Endothelial cell of umbilical vein (primary cell): ENCODE measurements around the gene STAC3. TPM values are rescaled to one million over a fixed set of nuclear protein-coding genes. Genes with fewer than 3 reads are reported as not detected.

ENCODE experiments used
- BruUV-seq: library from RNA; stranded (reverse); fragments of 400-500 nt; replicated peaks from 2 replicates; lab custom pipeline; 2021; lab: Mats Ljungman, UMichigan
- CTCF ChIA-PET: fragments of 300-600, 350-600 bp; sonication (Branson Sonifier 250); formaldehyde crosslinking; loops from one replicate; lab custom pipeline; 2021; ENCODE audit warnings: antibody characterized with exemption, inconsistent platforms; lab: Charles Lee
- POLR2A ChIA-PET: fragments of 300-600, 350-600 bp; sonication (Branson Sonifier 250); formaldehyde crosslinking; loops from one replicate; lab custom pipeline; 2021; ENCODE audit warnings: antibody characterized with exemption, inconsistent platforms; lab: Charles Lee
- DNase-seq: peaks from one replicate; pipeline ENCODE4 v3.0.0-alpha.2; 2011; ENCODE audit warnings: low read depth, low spot score
- FAIRE-seq: peaks from 2 replicates; lab custom pipeline; 2011; peaks lifted over from hg19 to GRCh38; lab: Jason Lieb, UNC
- H2AFZ ChIP-seq: 2 replicates; pipeline ENCODE4 v1.6.0; 2012; ENCODE audit warnings: low read depth, low read length, control low read depth, inconsistent platforms
- H3K27ac ChIP-seq: 2 replicates; pipeline ENCODE4 v1.5.1; 2011; ENCODE audit warnings: low read depth, mild to moderate bottlenecking, control low read depth, low read length, moderate library complexity; ENCODE audit not compliant: insufficient read depth
- H3K27me3 ChIP-seq, 2 experiments: 2 replicates each; pipeline versions ENCODE4 v1.6.0 to v1.6.1; 2011; ENCODE audit warnings: low read length in 2 of 2, mixed read lengths in 1 of 2; ENCODE audit not compliant: control insufficient read depth in 2 of 2, insufficient read depth in 2 of 2
- H3K36me3 ChIP-seq, 2 experiments: 2 replicates in 1 of 2; 3 replicates in 1 of 2; pipeline ENCODE4 v1.5.1; 2011; ENCODE audit warnings: low read length in 2 of 2, mild to moderate bottlenecking in 1 of 2, moderate library complexity in 1 of 2; ENCODE audit not compliant: control insufficient read depth in 2 of 2, insufficient read depth in 2 of 2; ENCODE audit errors: extremely low read depth in 1 of 2
- H3K4me1 ChIP-seq: 3 replicates; pipeline ENCODE4 v1.5.1; 2011; ENCODE audit warnings: mild to moderate bottlenecking, low read length; ENCODE audit not compliant: control insufficient read depth, insufficient read depth; ENCODE audit errors: extremely low read depth
- H3K4me2 ChIP-seq: 2 replicates; pipeline ENCODE4 v1.6.1; 2011; ENCODE audit warnings: low read length, control low read depth, mixed read lengths; ENCODE audit not compliant: insufficient read depth
- H3K4me3 ChIP-seq, 3 experiments: fragments of 200-600 bp in 1 of 3; sonication (generic), shearing (Covaris generic) in 1 of 3; replicated peaks in 1 of 3; 2 replicates each; pipeline ENCODE4 v1.5.1; 2011 to 2016; ENCODE audit warnings: control low read depth in 3 of 3, low read length in 3 of 3, mild to moderate bottlenecking in 2 of 3, inconsistent platforms in 1 of 3, low read depth in 1 of 3, moderate library complexity in 1 of 3; ENCODE audit not compliant: insufficient read depth in 1 of 3
- H3K79me2 ChIP-seq: 2 replicates; pipeline ENCODE4 v1.6.0; 2012; ENCODE audit warnings: low read length, inconsistent platforms; ENCODE audit not compliant: control insufficient read depth, insufficient read depth
- H3K9ac ChIP-seq: replicated peaks from 2 replicates; pipeline ENCODE3; 2011; ENCODE audit warnings: low read length, control low read depth; ENCODE audit not compliant: insufficient read depth; ENCODE audit errors: extremely low read depth
- H3K9me1 ChIP-seq: replicated peaks from 3 replicates; pipeline ENCODE4 v1.6.0; 2011; ENCODE audit warnings: mild to moderate bottlenecking, low read length; ENCODE audit not compliant: control insufficient read depth, insufficient read depth; ENCODE audit errors: extremely low read depth
- H3K9me3 ChIP-seq: replicated peaks from 2 replicates; pipeline ENCODE4 v1.5.1; 2012; ENCODE audit warnings: low read length, inconsistent platforms; ENCODE audit not compliant: control insufficient read depth, insufficient read depth
- H4K20me1 ChIP-seq: replicated peaks from 2 replicates; pipeline ENCODE3; 2011; ENCODE audit warnings: mild to moderate bottlenecking, low read length; ENCODE audit not compliant: control insufficient read depth, insufficient read depth; ENCODE audit errors: extremely low read depth
- CTCF ChIP-seq, 2 donors: IDR thresholded peaks; 1 replicate in 1 of 2; 2 replicates in 1 of 2; pipeline ENCODE4 v1.5.1; 2011; ENCODE audit warnings: low read length in 2 of 2, mild to moderate bottlenecking in 2 of 2, moderate library complexity in 2 of 2, control low read depth in 1 of 2, inconsistent platforms in 1 of 2, low read depth in 1 of 2; ENCODE audit not compliant: insufficient read depth in 1 of 2; ENCODE audit errors: extremely low read depth in 1 of 2
- EZH2 ChIP-seq: IDR thresholded peaks from 2 replicates; pipeline ENCODE4 v1.6.1; 2012; ENCODE audit warnings: borderline replicate concordance, low read depth, mild to moderate bottlenecking, moderate library complexity, low read length, inconsistent platforms; ENCODE audit not compliant: severe bottlenecking
- FOS ChIP-seq: IDR thresholded peaks from 2 replicates; pipeline ENCODE4 v1.6.1; 2011; ENCODE audit warnings: mild to moderate bottlenecking, low read length, moderate library complexity, borderline replicate concordance; ENCODE audit not compliant: insufficient read depth
- GATA2 ChIP-seq: IDR thresholded peaks from 2 replicates; pipeline ENCODE4 v1.7.0; 2011; ENCODE audit warnings: low read depth, mild to moderate bottlenecking, moderate library complexity, mixed read lengths, low read length; ENCODE audit not compliant: insufficient read length, insufficient read depth
- JUN ChIP-seq: IDR thresholded peaks from 2 replicates; pipeline ENCODE4 v1.6.1; 2011; ENCODE audit warnings: borderline replicate concordance, low read depth; ENCODE audit not compliant: insufficient read length, insufficient read depth
- MAX ChIP-seq: IDR thresholded peaks from 2 replicates; pipeline ENCODE4 v1.6.1; 2011; ENCODE audit not compliant: insufficient read depth, insufficient read length
- MYC ChIP-seq: IDR thresholded peaks from one replicate; pipeline ENCODE4 v1.6.1; 2011; ENCODE audit warnings: mild to moderate bottlenecking, low read depth, low read length
- POLR2A ChIP-seq: IDR thresholded peaks from 2 replicates; pipeline ENCODE4 v1.6.1; 2012; ENCODE audit warnings: low read depth, mild to moderate bottlenecking, control low read depth, low read length
- POLR2AphosphoS5 ChIP-seq: IDR thresholded peaks from 2 replicates; pipeline ENCODE4 v1.6.1; 2012; ENCODE audit warnings: low read depth, mild to moderate bottlenecking, control low read depth, low read length, moderate library complexity; ENCODE audit not compliant: insufficient read depth
- dilution Hi-C: fragments of 300-500 bp; cut with MboI; formaldehyde crosslinking; loops from one replicate; pipeline ENCODE4 v1.15.0; 2019; ENCODE audit warnings: low sequenced_read_pairs; ENCODE audit not compliant: extremely low pct_ligation_motif_present
- intact Hi-C: fragments of 100-400 bp; cut with micrococcal nuclease; formaldehyde crosslinking; loops from one replicate; pipeline ENCODE4 v1.10.0; 2022
- polyA plus RNA-seq, 4 experiments: library from polyadenylated mRNA; depleted of rRNA in 3 of 4; stranded (reverse) in 3 of 4; unstranded in 1 of 4; fragments of >200 nt; gene quantifications; 2 replicates each; pipeline versions ENCODE4 v1.2.1 to v1.2.3, GENCODE V29; 2011 to 2012; ENCODE audit warnings: missing spikeins in 1 of 4
- total RNA-seq: library from RNA; stranded (reverse); gene quantifications from 2 replicates; pipeline ENCODE4 v1.2.3, GENCODE V29; 2021

STAC3 gene
- total and polyA plus RNA-seq, 2 donors (not counting 3 experiments of a cell fraction or from before 2014, with no cell fraction given): 0.36 to 0.55 TPM

GRCh38 chr12:57218030-57218853 lies 32.7 kb downstream of the STAC3 start:
- BruUV-seq: no TSS peak
- no peak overlapping the region for H3K27ac ChIP-seq
- no peak overlapping the region for H3K9ac ChIP-seq
- dilution Hi-C loops: no loop called here
- H3K4me3 ChIP-seq: no peak overlapping the region
- H3K36me3 ChIP-seq: no peaks in the 10 kb centered on the region
- CTCF ChIA-PET: interaction anchor here (1.1 to 4.1 kb wide), 3 partner anchors 11 to 241 kb away, joined by 3 to 60 read pairs (median 10); partner anchors contain the start of genes GLI1 and SHMT2
- no peak overlapping the region for H2AFZ ChIP-seq
- DNase-seq (no peak), FAIRE-seq (no peak)
- H3K9me3 ChIP-seq: no peaks in the 10 kb centered on the region
- H3K9me1 ChIP-seq: no peaks in the 10 kb centered on the region
- H3K27me3 ChIP-seq: peaks cover 82 to 87% of the 10 kb centered on the region in 2 experiments
- intact Hi-C loops: no loop called here
- no peaks in the 10 kb centered on the region for H4K20me1 ChIP-seq
- H3K79me2 ChIP-seq: no peaks in the 10 kb centered on the region
- H3K4me1 ChIP-seq: peaks cover 2% of the 10 kb centered on the region
- TF ChIP-seq POLR2AphosphoS5 (no peak), MAX (no peak), POLR2A (no peak), CTCF (IDR thresholded peaks at IDR 0.05; ENCODE audit: extremely low read depth in 1 of 2, insufficient read depth in 1 of 2, low read depth in 1 of 2, low read length in 2 of 2) (no peak), GATA2 (no peak), FOS (no peak), JUN (no peak), EZH2 (no peak), MYC (no peak)
- POLR2A ChIA-PET: no interaction called here
- H3K4me2 ChIP-seq: no peak overlapping the region
